Spleen (tissue), 11 donors: ENCODE results near the gene MACROD2. TPM values are rescaled to one million over a fixed set of nuclear protein-coding genes. Genes with fewer than 3 reads are reported as not detected.

Experiments
- DNase-seq: peaks from one replicate; pipeline ENCODE4 v3.0.0-alpha.2; 2020
- H3K27ac ChIP-seq, 8 donors: fragments of 200-600 bp; sonication (generic) in 7 of 8; 1 replicate in 4 of 8; 2 replicates in 4 of 8; pipeline versions ENCODE4 v1.5.0 to v1.8.0; 2016 to 2021; ENCODE audit warnings: inconsistent platforms in 4 of 8, mild to moderate bottlenecking in 4 of 8, moderate library complexity in 1 of 8
- H3K27me3 ChIP-seq, 7 donors: fragments of 200-600 bp; sonication (generic) in 6 of 7; replicated peaks in 1 of 7; 1 replicate in 4 of 7; 2 replicates in 3 of 7; pipeline versions ENCODE4 v1.5.0 to v1.8.0; 2016 to 2021; ENCODE audit warnings: inconsistent platforms in 3 of 7, mild to moderate bottlenecking in 1 of 7
- H3K36me3 ChIP-seq, 6 donors: fragments of 200-600 bp; sonication (generic) in 5 of 6; 1 replicate in 4 of 6; 2 replicates in 2 of 6; pipeline versions ENCODE4 v1.5.0 to v1.8.0; 2016 to 2021; ENCODE audit warnings: inconsistent platforms in 2 of 6
- H3K4me1 ChIP-seq, 6 donors: fragments of 200-600 bp; sonication (generic) in 5 of 6; 1 replicate in 3 of 6; 2 replicates in 3 of 6; pipeline versions ENCODE4 v1.5.0 to v1.8.0; 2016 to 2021; ENCODE audit warnings: inconsistent platforms in 3 of 6
- H3K4me3 ChIP-seq, 8 donors: fragments of 200-600 bp; sonication (generic) in 7 of 8; 1 replicate in 4 of 8; 2 replicates in 4 of 8; pipeline versions ENCODE4 v1.5.0 to v1.8.0; 2016 to 2021; ENCODE audit warnings: inconsistent platforms in 4 of 8, mild to moderate bottlenecking in 4 of 8, moderate library complexity in 2 of 8
- H3K9me3 ChIP-seq, 8 donors: fragments of 200-600 bp; sonication (generic) in 7 of 8; 1 replicate in 4 of 8; 2 replicates in 4 of 8; pipeline versions ENCODE4 v1.5.0 to v1.8.0; 2016 to 2021; ENCODE audit warnings: inconsistent platforms in 4 of 8
- POLR2A ChIP-seq, 3 donors: fragments of 450-650 bp; IDR thresholded peaks; one replicate each; pipeline ENCODE4 v1.5.1; 2017; ENCODE audit warnings: antibody characterized with exemption in 3 of 3, mild to moderate bottlenecking in 1 of 3
- POLR2AphosphoS5 ChIP-seq, 3 donors: sonication (generic); formaldehyde crosslinking; IDR thresholded peaks; one replicate each; pipeline ENCODE4 v1.5.1; 2017; ENCODE audit warnings: antibody characterized with exemption in 3 of 3
- WGBS, 5 donors: extraction: QIAGEN DNeasy Blood & Tissue Kit in 3 of 5; methylation state at CpG; one replicate each; pipeline versions ENCODE4 v1.1.5 to v1.1.7; 2013 to 2018; 5-methylcytosine and 5-hydroxymethylcytosine counted together
- intact Hi-C: fragments of 100-400 bp; cut with DNase I; formaldehyde crosslinking; loops from one replicate; pipeline ENCODE4 v1.15.0; 2023; ENCODE audit warnings: low total_unique reads
- polyA plus RNA-seq, 3 donors: library from polyadenylated mRNA; stranded (reverse); fragments of 200-250 nt; gene quantifications; one replicate each; pipeline ENCODE4 v1.2.1, GENCODE V29; 2013
- total RNA-seq, 7 donors: library from RNA; depleted of rRNA in 3 of 7; stranded (reverse); fragments of >200 nt in 3 of 7; fragmentation: NEBNext Ultra II Directional in 4 of 7; extraction: Animal tissue kit (Norgen Biotek cat#: 25700) in 4 of 7; gene quantifications; one replicate each; pipeline versions ENCODE4 v1.1.0 to v1.2.1, GENCODE V29; 2016 to 2021
- TF ChIP-seq, protein P1 (sequence below), 11 experiments: fragments of 200-600 bp in 7 of 11; fragments of 450-650 bp in 4 of 11; sonication (generic) in 4 of 11; IDR thresholded peaks in 8 of 11; conservative IDR thresholded peaks in 3 of 11; 1 replicate in 7 of 11; 2 replicates in 4 of 11; pipeline versions ENCODE4 v1.4.0 to v1.8.0; 2016 to 2021; ENCODE audit warnings: antibody characterized with exemption in 11 of 11, inconsistent platforms in 4 of 11, mild to moderate bottlenecking in 1 of 11
- donor health status: healthy with polysubstance abuse.
- donor health status: DM: no; HTN: no; CAD: no; lungs with moderate emphysema.
- donor health status: DM: no; HTN: no; CAD: no.
- donor health status: Bipolar disorder and iron deficiency.
- donor health status: healthy.
- donor health status: DM: no; HTN: no; CAD: no.
- donor health status: DM: yes; HTN: yes; CAD: no.

The MACROD2 gene
- total and polyA plus RNA-seq, 10 donors, result 1.5 to 4.7 (median 3.4) TPM

DNA sequence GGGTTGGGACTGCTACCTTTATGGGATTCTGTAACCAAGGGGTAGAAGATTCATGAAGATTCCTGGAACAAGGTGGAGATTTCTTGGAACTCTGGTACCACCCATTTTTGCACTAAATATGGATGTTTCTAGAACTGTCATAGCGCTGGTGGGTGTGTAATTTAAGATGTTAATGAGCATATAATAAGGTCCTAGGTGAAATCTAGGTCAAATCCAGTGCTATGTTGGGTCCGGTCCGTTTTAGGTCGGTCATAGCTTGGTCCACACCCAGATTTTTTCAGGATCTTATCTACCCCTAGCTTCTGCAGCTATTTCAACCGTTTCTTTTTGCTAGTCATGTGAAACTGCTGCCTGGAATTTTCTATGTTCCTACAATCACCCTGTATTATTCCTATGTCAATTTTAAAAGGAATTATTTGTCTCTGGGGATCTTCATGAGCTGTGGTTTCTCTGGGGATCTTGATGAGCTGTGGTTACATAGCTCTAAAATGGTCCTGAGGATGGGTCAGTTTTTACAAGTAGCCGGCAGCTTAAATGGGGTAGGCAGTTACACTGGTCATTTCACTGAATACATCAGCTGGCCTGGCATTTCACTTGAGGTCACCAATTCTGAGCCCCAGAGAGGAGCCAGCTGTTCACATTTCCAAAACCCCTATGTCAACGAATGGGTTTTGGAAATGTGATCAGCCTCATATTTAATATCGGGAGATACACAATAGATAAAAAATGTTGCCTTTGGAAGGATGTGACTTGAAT, 994.4 kb downstream of the MACROD2 start:
- H3K4me3 ChIP-seq, result no peak overlapping the region
- H3K36me3 ChIP-seq, result no peaks in the 10 kb centered on the region
- no peak overlapping the region for H3K27ac ChIP-seq
- no peak for DNase-seq
- no peaks in the 10 kb centered on the region for H3K4me1 ChIP-seq
- intact Hi-C loops, result loop anchor here (10.0 kb wide), 1 partner anchor 65 kb away; no protein-coding TSS in a partner anchor
- WGBS, 5 donors, result 81 to 91% (median 85%) methylated on average over 8 of the region's 8 CpGs
- peaks cover 0 to 1% (median 0%) of the 10 kb centered on the region in 8 donors for H3K9me3 ChIP-seq
- no peaks in the 10 kb centered on the region for H3K27me3 ChIP-seq
- no peak for TF ChIP-seq POLR2AphosphoS5 (IDR thresholded peaks at IDR 0.05)
- TF ChIP-seq, protein P1, sequence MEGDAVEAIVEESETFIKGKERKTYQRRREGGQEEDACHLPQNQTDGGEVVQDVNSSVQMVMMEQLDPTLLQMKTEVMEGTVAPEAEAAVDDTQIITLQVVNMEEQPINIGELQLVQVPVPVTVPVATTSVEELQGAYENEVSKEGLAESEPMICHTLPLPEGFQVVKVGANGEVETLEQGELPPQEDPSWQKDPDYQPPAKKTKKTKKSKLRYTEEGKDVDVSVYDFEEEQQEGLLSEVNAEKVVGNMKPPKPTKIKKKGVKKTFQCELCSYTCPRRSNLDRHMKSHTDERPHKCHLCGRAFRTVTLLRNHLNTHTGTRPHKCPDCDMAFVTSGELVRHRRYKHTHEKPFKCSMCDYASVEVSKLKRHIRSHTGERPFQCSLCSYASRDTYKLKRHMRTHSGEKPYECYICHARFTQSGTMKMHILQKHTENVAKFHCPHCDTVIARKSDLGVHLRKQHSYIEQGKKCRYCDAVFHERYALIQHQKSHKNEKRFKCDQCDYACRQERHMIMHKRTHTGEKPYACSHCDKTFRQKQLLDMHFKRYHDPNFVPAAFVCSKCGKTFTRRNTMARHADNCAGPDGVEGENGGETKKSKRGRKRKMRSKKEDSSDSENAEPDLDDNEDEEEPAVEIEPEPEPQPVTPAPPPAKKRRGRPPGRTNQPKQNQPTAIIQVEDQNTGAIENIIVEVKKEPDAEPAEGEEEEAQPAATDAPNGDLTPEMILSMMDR (IDR thresholded peaks at IDR 0.05 in 8 of 11, conservative IDR thresholded peaks at IDR 0.05 in 3 of 11), result no peak
- no peak for TF ChIP-seq POLR2A (IDR thresholded peaks at IDR 0.05)

GRCh38 chr20:14991023-14991422, 995.7 kb downstream of the MACROD2 start:
- TF ChIP-seq POLR2A (IDR thresholded peaks at IDR 0.05), result no peak
- TF ChIP-seq, protein P1 (IDR thresholded peaks at IDR 0.05 in 8 of 11, conservative IDR thresholded peaks at IDR 0.05 in 3 of 11), result no peak
- no peak for TF ChIP-seq POLR2AphosphoS5 (IDR thresholded peaks at IDR 0.05)
- no peak overlapping the region for H3K4me3 ChIP-seq
- no peaks in the 10 kb centered on the region for H3K27me3 ChIP-seq
- DNase-seq, result no peak
- peaks cover 0 to 9% (median under 1%) of the 10 kb centered on the region in 8 donors for H3K9me3 ChIP-seq
- H3K36me3 ChIP-seq, result no peaks in the 10 kb centered on the region
- intact Hi-C loops, result no loop called here
- no peak overlapping the region for H3K27ac ChIP-seq
- no peaks in the 10 kb centered on the region for H3K4me1 ChIP-seq
- WGBS, 5 donors, result 62 to 90% (median 76%) methylated on average over 1 of the region's 1 CpG

DNA sequence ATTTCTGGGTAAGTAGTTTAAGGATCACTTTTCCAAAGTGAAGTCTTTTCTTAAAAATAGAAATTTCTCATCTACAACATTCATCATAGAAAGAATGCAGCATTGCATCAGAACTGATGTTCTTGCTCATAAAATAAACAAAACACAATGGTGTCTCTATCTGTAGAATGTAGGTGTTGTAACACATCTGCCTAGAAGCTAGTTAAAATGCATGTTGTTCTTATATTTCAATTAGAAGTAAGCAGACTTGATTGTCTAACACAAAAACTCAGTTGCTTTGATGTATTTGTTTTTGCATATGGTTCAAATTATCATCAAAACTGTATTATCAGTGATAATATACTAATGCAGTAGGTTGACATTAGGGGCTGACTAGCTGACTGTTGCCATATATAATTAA, 996.8 kb downstream of the MACROD2 start:
- Histone ChIP-seq H3K36me3 (no peaks in the 10 kb centered on the region), H3K4me1 (no peaks in the 10 kb centered on the region), H3K27me3 (no peaks in the 10 kb centered on the region), H3K9me3 (peaks cover 0 to 18% (median 11%) of the 10 kb centered on the region in 8 donors), H3K27ac (no peak overlapping the region), H3K4me3 (no peak overlapping the region)
- no peak for DNase-seq
- intact Hi-C loops, result no loop called here
- TF ChIP-seq POLR2AphosphoS5 (IDR thresholded peaks at IDR 0.05) (no peak), POLR2A (IDR thresholded peaks at IDR 0.05) (no peak)
- TF ChIP-seq, protein P1 (IDR thresholded peaks at IDR 0.05 in 8 of 11, conservative IDR thresholded peaks at IDR 0.05 in 3 of 11), result no peak

DNA sequence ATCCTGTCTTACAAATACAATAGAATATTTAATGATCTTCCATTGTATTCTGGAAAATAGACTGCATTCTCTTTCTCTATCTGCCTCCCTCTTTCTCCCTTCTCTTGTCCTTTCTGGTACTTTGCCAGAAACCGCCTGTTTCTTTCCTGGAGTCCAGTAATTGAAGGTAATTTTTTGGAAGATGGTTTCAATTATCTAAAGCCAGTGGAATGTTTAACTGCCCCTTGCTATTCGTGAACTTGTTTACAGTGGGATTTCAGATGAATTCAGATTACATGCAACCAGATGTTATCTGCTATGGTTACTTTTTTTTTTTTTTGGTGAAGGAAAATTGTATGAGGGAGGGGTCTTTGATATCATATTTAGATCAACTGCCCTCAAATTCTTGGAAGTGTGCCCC, 997.6 kb downstream of the MACROD2 start:
- Histone ChIP-seq H3K27me3 (no peaks in the 10 kb centered on the region), H3K36me3 (no peaks in the 10 kb centered on the region), H3K9me3 (peaks cover 0 to 26% (median 19%) of the 10 kb centered on the region in 8 donors), H3K4me3 (no peak overlapping the region), H3K27ac (no peak overlapping the region), H3K4me1 (no peaks in the 10 kb centered on the region)
- intact Hi-C loops, result no loop called here
- WGBS, 5 donors, result 64 to 85% (median 73%) methylated on average over 2 of the region's 2 CpGs
- DNase-seq, result no peak
- TF ChIP-seq POLR2A (IDR thresholded peaks at IDR 0.05) (no peak), POLR2AphosphoS5 (IDR thresholded peaks at IDR 0.05) (no peak)
- TF ChIP-seq, protein P1 (IDR thresholded peaks at IDR 0.05 in 8 of 11, conservative IDR thresholded peaks at IDR 0.05 in 3 of 11), result no peak
